HG02678 (cell line): ENCODE data around the gene TBX5.

ENCODE experiments used
- ATAC-seq: cut with Tn5 transposase; IDR thresholded peaks from one replicate; pipeline ENCODE4 v1.9.1; 2021; ENCODE audit warnings: mild to moderate bottlenecking, moderate library complexity; ENCODE audit not compliant: unreplicated experiment

TBX5 gene

GRCh38 chr12:114406984-114407841, 1.3 kb upstream of the TBX5 start:
- no peak for ATAC-seq

- no peak for ATAC-seq
Measured at GRCh38 chr12:114406316-114406983, 506 bp upstream of the TBX5 start.

- no peak for ATAC-seq
Measured at GRCh38 chr12:114404926-114405518, 922 bp downstream of the TBX5 start.

GRCh38 chr12:114404083-114404925, 1.6 kb downstream of the TBX5 start:
- ATAC-seq = no peak

GRCh38 chr12:114403690-114404066, 2.3 kb downstream of the TBX5 start:
- no peak for ATAC-seq

GRCh38 chr12:114403011-114403689, 2.8 kb downstream of the TBX5 start:
- no peak for ATAC-seq

GRCh38 chr12:114402084-114402717, 3.7 kb downstream of the TBX5 start:
- no peak for ATAC-seq

- ATAC-seq = no peak
Measured at GRCh38 chr12:114401328-114402083, 4.4 kb downstream of the TBX5 start.

- ATAC-seq = no peak
Measured at GRCh38 chr12:114400925-114401324, 5.0 kb downstream of the TBX5 start.

GRCh38 chr12:114400361-114400811, 5.6 kb downstream of the TBX5 start:
- no peak for ATAC-seq

- no peak for ATAC-seq
Measured at GRCh38 chr12:114399664-114400211, 6.2 kb downstream of the TBX5 start.

- no peak for ATAC-seq
Measured at GRCh38 chr12:114397978-114398881, 7.7 kb downstream of the TBX5 start.

GRCh38 chr12:114396869-114397719, 8.8 kb downstream of the TBX5 start:
- no peak for ATAC-seq

- no peak for ATAC-seq
Measured at GRCh38 chr12:114396153-114396868, 9.6 kb downstream of the TBX5 start.

GRCh38 chr12:114395755-114396152, 10.2 kb downstream of the TBX5 start:
- ATAC-seq = no peak

- no peak for ATAC-seq
Measured at GRCh38 chr12:114395233-114395632, 10.7 kb downstream of the TBX5 start.
